NCI-H2196 (cell line): ENCODE measurements around the gene FLT3LG.
"Not testable (repeated sequence)": the region's sequence is repeated elsewhere in the genome, so short reads cannot be mapped to it uniquely, and the experiment has no call there.

ENCODE experiments used
- DNase-seq: peaks from one replicate; lab custom pipeline; 2025; ENCODE audit not compliant: unreplicated experiment; lab: John Stamatoyannopoulos, UW

FLT3LG gene

DNA sequence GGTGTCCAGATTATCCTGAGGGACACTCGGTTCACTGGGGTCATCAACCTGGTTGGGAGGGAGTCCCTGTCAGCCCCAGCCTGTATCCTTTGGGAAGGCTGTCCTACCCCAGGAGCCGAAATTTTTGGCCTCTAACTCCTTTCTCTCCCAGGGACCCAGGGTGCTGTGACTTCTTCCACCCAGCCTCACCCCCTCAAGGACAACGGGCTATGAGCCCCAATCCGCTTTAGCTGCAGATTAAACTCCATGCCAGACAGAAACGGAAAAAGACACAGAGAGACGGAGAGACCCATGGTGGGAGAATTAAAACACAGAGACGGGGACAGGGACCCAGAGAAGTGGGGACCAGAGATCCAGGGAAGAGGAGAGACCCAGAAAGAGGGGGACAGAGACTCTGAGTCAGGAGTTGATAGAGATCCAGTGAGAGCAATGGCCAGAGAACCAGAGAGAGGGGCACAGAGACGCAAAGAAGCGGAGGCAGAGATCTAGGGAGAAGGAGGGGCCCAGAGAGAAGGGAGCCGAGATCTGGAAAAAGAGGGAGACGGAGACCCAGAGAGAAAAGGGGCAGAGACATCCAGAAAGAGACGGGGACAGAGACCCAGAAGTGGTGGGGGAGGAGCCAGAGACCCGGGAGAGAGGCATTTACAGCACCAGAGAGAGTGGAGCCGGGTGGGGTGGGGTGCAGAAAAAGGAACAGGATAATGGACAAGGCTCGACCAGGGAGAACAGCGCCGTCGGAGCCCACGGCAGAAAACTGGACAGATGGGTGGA is 33.4 kb upstream of the FLT3LG start:
- no peak for DNase-seq

DNA sequence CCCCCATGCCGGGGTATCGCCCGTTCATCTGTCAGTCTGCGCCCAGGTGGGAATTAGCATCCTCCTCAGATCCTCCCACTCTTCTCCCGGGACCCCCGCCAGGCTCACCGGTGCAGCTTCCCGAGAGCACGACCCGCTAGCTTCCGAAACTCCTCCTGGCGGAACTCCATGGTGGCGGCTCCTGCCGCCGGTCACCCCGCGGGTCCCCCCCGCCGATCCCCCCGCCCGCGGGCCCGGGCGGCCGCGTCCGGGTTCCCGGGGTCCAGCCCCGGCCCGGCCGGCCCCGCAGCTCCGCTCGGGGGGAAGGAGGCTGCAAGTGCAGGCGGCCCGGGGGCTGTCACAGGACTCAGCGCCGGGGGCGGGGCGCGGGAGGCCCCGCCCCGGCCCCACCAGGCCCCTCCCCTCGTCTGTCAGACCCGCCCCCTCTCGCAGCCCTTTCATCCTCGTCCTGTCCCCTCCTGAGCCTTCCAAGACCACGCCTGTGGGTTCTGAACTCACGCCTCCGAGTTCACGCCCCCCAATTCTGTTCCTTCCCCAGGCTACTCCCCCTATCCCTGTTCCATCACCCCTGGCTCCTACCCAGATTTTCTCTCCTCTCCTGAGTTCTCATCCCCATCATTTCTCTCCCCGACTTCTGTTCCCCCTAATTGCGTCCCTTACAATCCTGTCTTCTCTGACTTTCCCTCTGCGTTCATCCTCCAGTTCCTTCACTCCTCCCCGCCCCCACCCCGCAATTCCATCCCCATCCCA is 32.6 kb upstream of the FLT3LG start, which contains the start of gene SLC17A7:
Gene SLC17A7 (minus strand): TSS at position 318 of the 750 bp plus-strand sequence. CDS start 148 bp downstream, at position 170.
- peak; percentile 38 for DNase-seq

DNA sequence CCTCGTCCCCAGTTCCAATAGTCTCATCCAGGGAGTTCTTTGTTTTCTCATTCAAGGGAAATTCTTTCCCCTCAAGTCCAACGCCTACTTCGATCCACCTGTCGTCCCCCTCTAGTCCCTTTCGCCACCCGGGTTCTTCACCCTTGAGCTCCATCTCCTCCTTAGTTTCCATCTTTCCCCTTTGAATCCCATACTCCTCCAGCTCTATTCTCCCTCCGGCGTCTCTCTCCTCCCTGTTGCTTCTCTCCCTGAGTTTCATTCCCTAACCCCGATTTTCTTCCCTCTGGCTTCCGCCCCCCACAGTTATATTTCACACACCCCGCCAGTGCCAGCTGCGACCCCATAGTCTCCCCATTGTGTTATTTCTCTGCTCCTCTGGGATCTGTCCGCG is 32.1 kb upstream of the FLT3LG start:
- DNase-seq = no peak

DNA sequence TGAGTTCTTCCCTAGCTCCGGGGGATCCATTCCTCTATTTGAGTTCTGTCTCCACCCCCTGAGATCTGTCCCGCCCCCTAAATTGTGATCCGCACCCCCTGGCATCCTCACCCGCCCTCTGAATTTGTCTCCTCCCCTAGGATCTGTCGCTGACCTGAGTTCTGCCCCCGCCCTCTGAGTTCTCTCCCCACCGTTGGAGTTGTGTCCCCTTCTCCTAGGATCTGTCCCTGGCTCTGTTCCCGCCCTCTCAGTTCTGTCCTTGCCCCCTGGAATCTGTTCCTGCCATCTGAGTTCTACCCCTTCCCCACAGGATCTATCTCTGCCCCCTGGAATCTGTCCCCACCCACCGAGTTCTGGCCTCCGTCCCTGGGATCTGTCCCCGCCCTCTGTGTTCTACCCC is 31.7 kb upstream of the FLT3LG start:
- peak; percentile 52 for DNase-seq

DNA sequence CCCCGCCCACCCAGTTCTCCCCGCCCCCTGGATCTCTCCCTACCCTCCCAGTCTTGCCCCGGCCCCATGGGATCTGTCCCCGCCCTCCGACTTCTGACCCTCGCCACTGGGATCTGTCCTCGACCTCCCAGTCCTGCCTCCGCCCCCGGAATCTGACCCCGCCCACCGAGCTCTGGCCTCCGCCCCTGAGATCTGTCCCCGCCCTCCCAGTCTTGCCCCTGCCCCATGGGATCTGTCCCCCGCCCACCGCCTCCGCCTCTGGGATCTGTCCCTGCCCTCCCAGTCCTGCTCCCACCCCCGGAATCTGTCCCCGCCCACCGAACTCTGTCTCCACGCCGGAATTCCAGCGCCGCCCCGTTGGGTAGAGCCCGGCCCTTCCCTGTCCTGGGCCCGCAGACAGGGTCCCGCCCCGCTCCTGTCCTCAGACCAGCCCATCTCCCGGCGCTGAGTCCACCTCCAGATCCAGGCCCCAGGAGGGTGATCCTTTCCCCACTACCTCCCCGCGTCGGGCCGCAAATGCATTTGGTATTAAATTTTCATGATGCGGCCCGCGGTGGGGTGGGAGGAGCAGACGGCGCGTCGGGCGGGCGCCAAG is 31.1 kb upstream of the FLT3LG start:
- peak; percentile 95 for DNase-seq

DNA sequence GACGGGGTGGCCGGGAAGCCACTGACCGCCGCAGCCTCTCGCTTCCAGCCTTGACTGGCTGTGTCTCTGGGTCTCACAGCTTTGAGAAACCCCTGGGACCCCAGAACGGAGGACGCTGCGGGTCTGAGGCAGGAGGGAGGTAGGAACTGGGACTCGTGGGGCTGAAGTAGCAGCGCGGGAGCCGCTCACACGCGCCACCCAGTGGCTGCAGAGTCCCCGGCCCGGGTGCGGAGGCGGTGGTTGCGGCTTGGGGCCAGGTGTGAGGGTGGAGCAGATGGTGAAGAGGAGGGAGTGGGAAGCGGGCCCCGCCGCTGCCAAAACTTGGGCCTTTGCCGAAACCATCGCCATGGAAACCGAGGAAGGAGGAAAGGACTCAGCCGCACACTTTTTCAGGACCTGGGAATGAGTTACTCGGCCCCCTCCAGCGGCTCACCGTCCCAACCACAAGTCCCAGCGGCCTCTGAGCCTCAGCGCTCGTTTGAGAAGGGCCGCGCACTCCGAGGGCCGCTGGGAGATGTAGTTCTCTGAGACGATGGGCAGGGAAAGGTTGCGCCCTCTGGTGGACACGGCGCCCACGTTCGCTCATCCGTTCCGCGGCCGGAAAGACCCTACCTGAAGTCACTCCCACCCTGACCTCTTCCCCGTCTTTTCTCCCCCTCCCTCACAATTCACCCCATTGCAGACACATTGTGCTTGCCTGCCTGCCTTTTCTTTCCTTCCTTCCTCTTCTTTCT is 30.5 kb upstream of the FLT3LG start:
- DNase-seq = peak; percentile 100

DNA sequence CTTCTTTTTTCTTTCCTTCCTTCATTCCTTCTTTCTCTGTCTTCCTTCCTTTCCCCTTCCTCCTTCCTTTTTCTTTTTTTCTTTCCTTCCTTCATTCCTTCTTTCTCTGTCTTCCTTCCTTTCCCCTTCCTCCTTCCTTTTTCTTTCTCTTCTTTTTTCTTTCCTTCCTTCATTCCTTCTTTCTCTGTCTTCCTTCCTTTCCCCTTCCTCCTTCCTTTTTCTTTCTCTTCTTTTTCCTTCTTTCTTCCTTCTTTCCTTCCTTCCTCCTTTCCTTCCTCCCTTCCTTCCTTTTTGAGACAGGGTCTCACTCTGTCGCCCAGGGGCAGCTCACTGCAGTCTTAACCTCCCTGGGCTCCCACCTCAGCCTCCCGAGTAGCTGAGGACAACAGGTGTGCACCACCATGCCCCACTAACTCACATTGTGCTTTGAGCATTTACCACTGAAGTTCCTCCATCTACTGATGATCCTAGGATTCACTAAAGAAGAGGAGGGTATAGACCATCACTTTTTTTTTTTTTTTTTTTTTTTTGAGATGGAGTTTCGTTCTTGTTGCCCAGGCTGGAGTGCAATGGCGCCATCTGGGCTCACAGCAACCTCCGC is 29.8 kb upstream of the FLT3LG start:
- not testable (repeated sequence) for DNase-seq

DNA sequence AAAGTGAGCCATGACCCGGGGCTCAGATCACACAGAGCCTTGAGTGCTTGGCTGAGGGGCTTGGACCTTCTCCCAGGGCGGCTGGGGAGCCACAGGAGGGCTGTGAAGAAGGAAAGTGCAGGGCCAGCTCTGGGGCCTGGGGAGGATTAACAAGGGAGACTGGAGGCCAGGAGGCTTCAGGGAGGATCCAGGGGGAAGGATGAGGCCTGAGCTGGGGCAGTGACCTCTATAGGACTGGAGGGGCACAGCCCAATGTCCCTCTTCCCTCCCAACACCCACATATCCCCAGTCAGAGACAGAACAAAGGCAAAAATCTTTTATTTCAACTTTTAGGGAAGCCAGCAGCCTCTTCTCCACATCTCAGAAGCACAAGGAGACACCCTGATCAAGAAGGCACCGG is 28.0 kb upstream of the FLT3LG start:
- no peak for DNase-seq

DNA sequence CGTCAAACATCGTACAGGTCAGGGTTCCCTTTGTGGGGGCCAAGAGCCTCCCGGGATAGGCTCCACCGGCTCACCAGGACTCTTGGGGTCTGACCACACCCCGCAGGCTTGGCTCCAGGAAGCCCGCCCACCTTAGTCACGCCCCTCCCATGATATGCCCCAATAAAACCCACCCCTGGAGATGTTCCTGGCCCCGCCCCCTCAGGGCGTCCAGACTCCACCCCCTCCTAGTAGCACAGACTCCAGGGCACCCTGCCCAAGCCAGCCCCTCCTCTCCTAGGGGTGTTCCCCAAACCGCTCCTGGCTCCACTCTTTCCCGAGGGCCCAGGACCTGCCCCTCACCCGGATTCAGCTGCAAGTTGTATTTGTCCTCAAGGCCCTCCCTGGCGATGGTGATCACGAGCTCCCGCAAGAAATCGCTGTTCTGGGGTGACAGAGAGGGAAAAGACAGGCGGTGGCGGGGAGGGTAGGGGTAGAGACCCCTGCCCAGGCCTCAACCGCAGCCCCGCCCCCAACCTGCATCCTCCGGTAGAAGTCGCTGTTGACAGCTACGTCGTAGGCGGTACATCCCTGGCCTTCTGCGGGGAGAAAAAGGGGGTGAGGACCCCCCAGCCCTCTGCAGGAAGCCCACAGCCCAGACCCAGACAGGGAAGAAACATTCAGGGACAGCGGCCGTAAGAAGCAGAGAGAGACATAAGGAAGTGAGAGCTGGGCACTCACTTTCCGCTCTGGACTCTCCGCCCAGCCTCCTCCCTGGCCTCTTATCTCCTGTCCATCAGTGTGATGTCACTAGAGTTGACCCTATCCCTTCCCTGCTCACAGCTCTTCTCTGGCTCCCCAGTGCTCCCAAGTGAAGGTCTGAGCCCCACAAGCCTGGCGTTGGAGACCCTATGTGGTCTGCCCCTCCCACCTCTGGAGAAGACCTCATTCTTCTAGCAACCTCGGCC is 26.3 kb upstream of the FLT3LG start:
- DNase-seq = peak; percentile 10

DNA sequence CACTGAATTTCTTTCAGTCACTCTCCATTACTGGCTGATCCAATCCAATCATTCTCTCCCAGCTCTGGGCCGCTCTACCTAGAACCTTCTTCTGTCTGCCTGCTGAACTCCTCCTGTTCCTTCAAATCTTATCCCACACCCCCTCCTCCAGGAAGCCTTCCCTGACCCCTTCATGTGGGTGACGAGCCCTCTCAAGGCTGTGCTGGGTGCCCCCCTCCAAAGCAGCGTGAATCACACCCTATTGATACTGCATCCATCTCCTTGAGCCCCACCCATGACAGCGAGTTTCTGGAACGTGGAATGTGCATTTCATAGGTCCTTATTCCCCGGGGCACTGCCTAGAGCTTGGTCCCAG is 25.6 kb upstream of the FLT3LG start:
- DNase-seq = no peak

DNA sequence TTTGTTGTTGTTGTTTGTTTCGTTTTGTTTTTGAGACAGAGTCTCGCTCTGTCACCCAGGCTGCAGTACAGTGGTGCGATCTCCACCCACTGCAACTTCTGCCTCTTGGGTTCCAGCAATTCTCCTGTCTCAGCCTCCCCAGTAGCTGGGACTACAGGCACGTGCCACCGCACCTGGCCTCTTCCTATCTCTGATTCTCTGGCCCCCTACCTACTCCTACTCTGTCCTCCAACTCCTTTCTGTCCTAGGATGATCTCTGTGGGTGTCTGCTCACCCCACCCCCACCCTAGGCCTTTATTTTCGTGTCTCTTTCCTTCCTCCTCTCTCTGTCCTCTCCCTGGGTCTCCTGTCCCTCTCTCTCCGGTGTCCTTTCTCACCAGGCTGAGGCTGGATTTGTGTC is 23.6 kb upstream of the FLT3LG start:
- no peak for DNase-seq

DNA sequence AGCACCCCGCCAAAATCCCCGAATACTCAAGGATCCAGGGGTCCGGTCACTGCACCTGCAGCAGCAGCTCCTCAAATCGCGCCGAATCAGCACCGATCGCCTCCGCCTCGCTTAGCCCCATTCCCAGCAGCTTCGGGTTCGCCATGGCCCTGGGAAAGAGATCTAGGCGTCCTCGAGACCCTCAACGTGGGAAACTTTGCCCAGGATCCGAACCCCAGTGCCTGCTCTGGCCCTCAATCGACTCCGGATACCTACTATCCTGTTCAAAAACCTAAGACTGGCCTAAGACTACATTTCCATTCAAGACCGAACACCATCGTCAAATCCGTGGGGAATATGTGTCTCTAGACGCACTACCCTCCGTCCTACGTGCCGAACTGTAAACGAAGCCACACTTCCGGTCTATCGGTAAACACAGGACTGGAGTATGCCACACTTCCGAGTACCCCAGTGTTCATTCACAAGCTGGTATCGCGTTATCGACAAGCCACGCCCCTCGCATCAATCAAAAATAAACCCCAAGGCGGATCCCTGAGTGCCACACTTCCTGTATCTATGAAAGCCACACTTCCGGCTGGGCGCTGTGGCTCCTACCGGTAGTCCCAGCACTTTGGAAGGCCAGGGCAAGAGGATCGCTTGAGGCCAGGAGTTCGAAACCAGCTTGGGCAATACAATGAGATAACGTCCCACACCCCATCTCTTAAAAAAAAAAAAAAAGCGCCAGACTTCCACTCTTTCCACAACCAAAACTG is 22.4 kb upstream of the FLT3LG start, which contains the start of gene PIH1D1:
Gene PIH1D1 (minus strand): TSS at position 385 of the 752 bp plus-strand sequence. CDS start 240 bp downstream, at position 145.
- DNase-seq = peak; percentile 97

DNA sequence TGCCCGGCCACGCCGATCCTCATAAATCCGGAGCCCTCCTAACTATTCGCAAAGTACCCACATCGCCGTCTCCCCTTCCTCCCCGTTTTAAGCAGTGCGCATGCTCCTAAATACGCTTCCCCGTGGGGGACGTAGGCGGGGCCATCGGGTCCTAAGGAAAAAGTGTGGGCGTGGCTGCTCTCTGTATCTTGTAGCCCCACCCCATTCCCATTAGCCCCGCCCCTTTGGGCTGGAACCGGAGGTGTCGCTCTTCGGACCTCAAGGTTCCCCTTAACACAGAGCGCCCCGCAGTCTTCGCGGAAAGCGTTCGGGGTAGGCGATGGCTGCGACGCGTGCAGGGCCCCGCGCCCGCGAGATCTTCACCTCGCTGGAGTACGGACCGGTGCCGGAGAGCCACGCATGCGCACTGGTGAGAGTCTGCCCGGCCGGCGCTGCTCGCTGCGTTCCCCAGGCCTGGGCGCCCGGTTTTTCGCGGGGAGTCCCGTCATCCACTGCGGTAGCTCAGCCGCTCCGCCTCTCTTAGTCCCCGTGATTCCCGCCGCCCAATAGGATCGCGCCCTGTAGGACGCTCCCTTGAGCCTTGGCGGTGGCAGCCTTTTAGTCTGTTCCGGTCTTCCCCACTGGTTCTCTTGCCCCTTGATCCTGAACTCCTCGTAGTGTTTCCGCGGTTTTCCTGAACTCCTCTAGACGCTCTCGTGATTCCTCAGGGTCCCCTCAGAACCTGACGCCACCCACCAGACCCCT is 20.8 kb upstream of the FLT3LG start, which contains the start of gene ALDH16A1:
Gene ALDH16A1 (plus strand): TSS at position 213 of the 744 bp plus-strand sequence. CDS start 107 bp downstream, at position 320.
- DNase-seq = peak; percentile 98

DNA sequence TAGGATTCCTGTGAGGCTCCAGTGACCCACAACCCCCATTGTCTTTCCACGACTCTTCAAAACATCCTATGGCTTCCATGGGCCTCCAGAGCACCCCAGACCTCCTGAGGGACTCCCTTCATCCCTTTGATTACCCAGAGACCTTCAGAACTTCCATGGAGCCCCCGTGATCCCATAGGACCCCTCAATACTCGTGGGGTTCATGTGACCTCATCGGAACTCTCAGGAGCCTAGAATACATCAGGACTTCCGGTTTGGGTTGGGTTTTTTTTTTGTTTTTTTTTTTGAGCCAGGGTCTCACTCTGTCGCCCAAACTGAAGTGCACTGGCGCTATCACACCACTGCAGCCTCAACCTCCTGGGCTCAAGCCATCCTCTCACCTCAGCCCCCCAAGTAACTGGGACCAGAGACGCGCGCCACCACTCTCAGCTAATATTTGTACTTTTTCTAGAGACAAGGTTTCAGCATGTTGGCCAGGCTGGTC is 20.2 kb upstream of the FLT3LG start:
- DNase-seq = no peak

DNA sequence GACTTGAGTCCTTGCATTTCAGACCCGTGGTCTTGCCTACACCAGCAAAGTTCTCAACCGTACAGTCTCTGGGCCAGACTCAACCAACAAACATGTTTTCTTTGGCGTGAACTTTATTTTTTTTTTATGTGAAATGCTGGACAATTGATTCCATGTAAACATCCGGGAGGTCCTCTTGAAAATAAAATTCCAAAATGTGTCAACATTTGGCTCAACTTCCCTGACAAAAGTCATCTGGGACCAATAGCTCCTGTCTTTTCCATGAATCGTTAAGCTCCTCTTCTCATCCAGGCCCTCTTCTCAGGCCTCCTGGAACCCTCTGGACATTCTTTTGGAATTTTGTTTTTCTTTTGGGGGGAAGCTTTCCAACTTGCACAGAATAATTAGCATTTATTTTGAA is 18.2 kb upstream of the FLT3LG start:
- DNase-seq = no peak

DNA sequence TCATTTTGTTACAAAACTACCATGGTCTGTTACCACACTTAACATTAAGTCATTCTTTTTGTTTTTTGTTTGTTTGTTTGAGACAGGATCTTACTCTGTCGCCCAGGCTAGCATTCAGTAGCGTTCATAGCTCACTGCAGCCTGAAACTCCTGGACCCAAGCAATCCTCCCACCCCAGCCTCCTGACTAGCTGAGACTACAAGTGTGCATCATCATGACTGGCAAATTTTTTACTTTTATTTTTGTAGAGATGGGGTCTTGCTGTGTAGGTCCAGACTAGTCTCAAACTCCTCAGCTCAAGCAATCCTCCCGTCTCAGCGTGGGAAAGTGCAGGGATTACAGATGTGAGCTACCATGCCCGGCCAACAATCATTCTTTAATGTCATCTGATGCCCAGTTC is 17.7 kb upstream of the FLT3LG start:
- no peak for DNase-seq

DNA sequence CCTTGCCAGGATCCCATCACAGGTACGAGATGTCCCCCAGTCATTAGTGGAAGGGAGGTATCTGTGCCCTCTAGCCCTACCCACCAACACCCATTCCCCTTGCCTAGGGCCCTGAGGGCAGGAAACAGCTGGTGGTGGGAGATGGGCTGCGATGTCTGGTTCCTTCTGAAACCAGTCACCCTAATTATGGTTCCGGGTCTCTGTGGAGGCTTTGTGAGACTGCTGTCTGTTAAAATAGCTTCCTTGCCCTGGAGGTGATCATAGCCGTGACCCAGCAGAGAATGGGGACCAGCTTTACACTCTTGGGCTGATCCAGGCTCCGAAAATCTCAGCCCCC is 15.5 kb upstream of the FLT3LG start:
- no peak for DNase-seq

DNA sequence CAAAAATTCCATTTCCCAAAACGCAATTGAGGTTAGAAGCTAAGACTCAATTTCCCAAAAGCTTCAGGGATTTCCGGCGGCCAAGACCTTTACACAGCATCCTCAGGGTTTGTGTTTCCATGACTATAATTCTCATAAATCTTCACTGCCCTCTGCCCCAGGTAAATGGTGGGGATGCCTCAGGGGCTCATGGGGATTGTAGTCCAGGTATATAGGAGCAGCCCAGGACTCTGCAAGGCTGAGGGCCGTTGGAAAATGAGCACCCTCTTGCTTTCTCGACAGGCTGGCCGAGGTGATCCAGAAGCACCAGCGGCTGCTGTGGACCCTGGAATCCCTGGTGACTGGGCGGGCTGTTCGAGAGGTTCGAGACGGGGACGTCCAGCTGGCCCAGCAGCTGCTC is 14.6 kb upstream of the FLT3LG start:
- no peak for DNase-seq
